Spleen (tissue), 11 donors: ENCODE results near the gene FAM13B. TPM values are rescaled to one million over a fixed set of nuclear protein-coding genes. Genes with fewer than 3 reads are reported as not detected.

ENCODE experiments used
- DNase-seq: peaks from one replicate; pipeline ENCODE4 v3.0.0-alpha.2; 2020
- H3K27ac ChIP-seq, 8 donors: fragments of 200-600 bp; sonication (generic) in 7 of 8; 1 replicate in 4 of 8; 2 replicates in 4 of 8; pipeline versions ENCODE4 v1.5.0 to v1.8.0; 2016 to 2021; ENCODE audit warnings: inconsistent platforms in 4 of 8, mild to moderate bottlenecking in 4 of 8, moderate library complexity in 1 of 8
- H3K27me3 ChIP-seq, 7 donors: fragments of 200-600 bp; sonication (generic) in 6 of 7; replicated peaks in 1 of 7; 1 replicate in 4 of 7; 2 replicates in 3 of 7; pipeline versions ENCODE4 v1.5.0 to v1.8.0; 2016 to 2021; ENCODE audit warnings: inconsistent platforms in 3 of 7, mild to moderate bottlenecking in 1 of 7
- H3K36me3 ChIP-seq, 6 donors: fragments of 200-600 bp; sonication (generic) in 5 of 6; 1 replicate in 4 of 6; 2 replicates in 2 of 6; pipeline versions ENCODE4 v1.5.0 to v1.8.0; 2016 to 2021; ENCODE audit warnings: inconsistent platforms in 2 of 6
- H3K4me1 ChIP-seq, 6 donors: fragments of 200-600 bp; sonication (generic) in 5 of 6; 1 replicate in 3 of 6; 2 replicates in 3 of 6; pipeline versions ENCODE4 v1.5.0 to v1.8.0; 2016 to 2021; ENCODE audit warnings: inconsistent platforms in 3 of 6
- H3K4me3 ChIP-seq, 8 donors: fragments of 200-600 bp; sonication (generic) in 7 of 8; 1 replicate in 4 of 8; 2 replicates in 4 of 8; pipeline versions ENCODE4 v1.5.0 to v1.8.0; 2016 to 2021; ENCODE audit warnings: inconsistent platforms in 4 of 8, mild to moderate bottlenecking in 4 of 8, moderate library complexity in 2 of 8
- H3K9me3 ChIP-seq, 8 donors: fragments of 200-600 bp; sonication (generic) in 7 of 8; 1 replicate in 4 of 8; 2 replicates in 4 of 8; pipeline versions ENCODE4 v1.5.0 to v1.8.0; 2016 to 2021; ENCODE audit warnings: inconsistent platforms in 4 of 8
- POLR2A ChIP-seq, 3 donors: fragments of 450-650 bp; IDR thresholded peaks; one replicate each; pipeline ENCODE4 v1.5.1; 2017; ENCODE audit warnings: antibody characterized with exemption in 3 of 3, mild to moderate bottlenecking in 1 of 3
- POLR2AphosphoS5 ChIP-seq, 3 donors: sonication (generic); formaldehyde crosslinking; IDR thresholded peaks; one replicate each; pipeline ENCODE4 v1.5.1; 2017; ENCODE audit warnings: antibody characterized with exemption in 3 of 3
- WGBS, 5 donors: extraction: QIAGEN DNeasy Blood & Tissue Kit in 3 of 5; methylation state at CpG; one replicate each; pipeline versions ENCODE4 v1.1.5 to v1.1.7; 2013 to 2018; 5-methylcytosine and 5-hydroxymethylcytosine counted together
- intact Hi-C: fragments of 100-400 bp; cut with DNase I; formaldehyde crosslinking; loops from one replicate; pipeline ENCODE4 v1.15.0; 2023; ENCODE audit warnings: low total_unique reads
- polyA plus RNA-seq, 3 donors: library from polyadenylated mRNA; stranded (reverse); fragments of 200-250 nt; gene quantifications; one replicate each; pipeline ENCODE4 v1.2.1, GENCODE V29; 2013
- small RNA-seq, 4 donors: library from RNA; depleted of rRNA; stranded (forward); fragments of <200 nt; gene quantifications; one replicate each; pipeline ENCODE3, GENCODE V24; 2016
- total RNA-seq, 7 donors: library from RNA; depleted of rRNA in 3 of 7; stranded (reverse); fragments of >200 nt in 3 of 7; fragmentation: NEBNext Ultra II Directional in 4 of 7; extraction: Animal tissue kit (Norgen Biotek cat#: 25700) in 4 of 7; gene quantifications; one replicate each; pipeline versions ENCODE4 v1.1.0 to v1.2.1, GENCODE V29; 2016 to 2021
- TF ChIP-seq, protein P1 (sequence below), 11 experiments: fragments of 200-600 bp in 7 of 11; fragments of 450-650 bp in 4 of 11; sonication (generic) in 4 of 11; IDR thresholded peaks in 8 of 11; conservative IDR thresholded peaks in 3 of 11; 1 replicate in 7 of 11; 2 replicates in 4 of 11; pipeline versions ENCODE4 v1.4.0 to v1.8.0; 2016 to 2021; ENCODE audit warnings: antibody characterized with exemption in 11 of 11, inconsistent platforms in 4 of 11, mild to moderate bottlenecking in 1 of 11
- donor health status: healthy with polysubstance abuse.
- donor health status: DM: no; HTN: no; CAD: no; lungs with moderate emphysema.
- donor health status: DM: no; HTN: no; CAD: no.
- donor health status: Bipolar disorder and iron deficiency.
- donor health status: healthy.
- donor health status: DM: no; HTN: no; CAD: no.
- donor health status: DM: yes; HTN: yes; CAD: no.

Gene FAM13B
- total and polyA plus RNA-seq, 10 donors = 11.3 to 91.9 (median 66.4) TPM

DNA sequence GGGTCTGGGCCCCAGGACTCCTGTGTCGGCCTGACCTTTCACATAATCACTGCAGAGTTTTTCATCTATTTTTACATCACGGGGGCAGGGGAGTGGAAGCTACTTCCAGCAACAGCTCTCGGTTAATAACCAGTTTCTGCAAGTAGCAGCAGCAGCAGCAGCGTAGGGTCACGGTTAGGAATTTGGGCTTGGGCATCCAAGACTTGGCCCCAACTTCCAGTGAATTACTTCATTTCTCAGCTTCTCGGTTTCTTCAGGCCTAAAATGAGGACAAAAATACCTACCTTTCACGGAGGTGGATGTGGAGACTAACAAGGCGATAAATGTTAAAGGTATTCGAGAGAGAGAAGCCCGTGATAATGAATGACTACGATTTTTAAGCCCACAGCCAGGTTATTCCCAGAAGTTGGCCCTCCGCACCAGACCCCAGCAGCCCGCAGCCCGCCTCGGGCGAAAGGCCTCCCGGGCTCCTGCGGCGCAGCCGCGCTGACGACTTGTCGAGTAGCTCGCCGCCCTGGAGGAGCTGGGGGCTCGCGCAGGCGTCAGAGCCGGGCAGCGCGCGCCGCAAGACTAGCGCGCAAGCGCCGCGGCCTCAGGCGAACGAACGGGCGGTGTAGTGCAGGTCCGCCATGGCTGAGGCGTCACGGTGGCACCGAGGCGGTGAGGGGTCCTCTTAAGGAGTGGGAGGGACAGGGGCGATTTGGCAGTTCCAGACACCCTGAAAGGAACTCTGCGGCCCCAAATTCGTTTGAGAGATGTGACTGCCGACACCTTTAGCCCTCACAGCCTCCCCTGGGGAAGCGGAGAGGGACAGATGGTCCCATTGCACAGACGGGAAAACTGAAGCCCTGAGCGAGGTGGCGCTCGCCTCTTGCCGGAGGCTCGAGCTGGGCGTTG, 143.8 kb downstream of the FAM13B start, which contains the start of gene PKD2L2:
PKD2L2 (plus strand) TSS at position 595 of the 897 bp plus-strand sequence; CDS start at position 630, 35 bp downstream.
- H3K4me3 ChIP-seq = peak within 1 kb of the TSS; percentile 26 to 73 (median 42)
- intact Hi-C loops = no loop called here
- H3K27me3 ChIP-seq = no peaks in the 10 kb centered on the region
- H3K27ac ChIP-seq = peak within 1 kb of the TSS; percentile 87 to 94 (median 92)
- WGBS, 5 donors = 9 to 30% (median 15%) methylated on average over 39 to 59 of the region's 59 CpGs
- H3K36me3 ChIP-seq = no peaks in the 10 kb centered on the region
- H3K9me3 ChIP-seq = no peaks in the 10 kb centered on the region
- TF ChIP-seq POLR2A (IDR thresholded peaks at IDR 0.05) = peak in 2 of 3 donors; percentile 71 to 73
- TF ChIP-seq, protein P1, sequence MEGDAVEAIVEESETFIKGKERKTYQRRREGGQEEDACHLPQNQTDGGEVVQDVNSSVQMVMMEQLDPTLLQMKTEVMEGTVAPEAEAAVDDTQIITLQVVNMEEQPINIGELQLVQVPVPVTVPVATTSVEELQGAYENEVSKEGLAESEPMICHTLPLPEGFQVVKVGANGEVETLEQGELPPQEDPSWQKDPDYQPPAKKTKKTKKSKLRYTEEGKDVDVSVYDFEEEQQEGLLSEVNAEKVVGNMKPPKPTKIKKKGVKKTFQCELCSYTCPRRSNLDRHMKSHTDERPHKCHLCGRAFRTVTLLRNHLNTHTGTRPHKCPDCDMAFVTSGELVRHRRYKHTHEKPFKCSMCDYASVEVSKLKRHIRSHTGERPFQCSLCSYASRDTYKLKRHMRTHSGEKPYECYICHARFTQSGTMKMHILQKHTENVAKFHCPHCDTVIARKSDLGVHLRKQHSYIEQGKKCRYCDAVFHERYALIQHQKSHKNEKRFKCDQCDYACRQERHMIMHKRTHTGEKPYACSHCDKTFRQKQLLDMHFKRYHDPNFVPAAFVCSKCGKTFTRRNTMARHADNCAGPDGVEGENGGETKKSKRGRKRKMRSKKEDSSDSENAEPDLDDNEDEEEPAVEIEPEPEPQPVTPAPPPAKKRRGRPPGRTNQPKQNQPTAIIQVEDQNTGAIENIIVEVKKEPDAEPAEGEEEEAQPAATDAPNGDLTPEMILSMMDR (IDR thresholded peaks at IDR 0.05 in 8 of 11, conservative IDR thresholded peaks at IDR 0.05 in 3 of 11) = peak in 5 of 11 experiments; percentile 21 to 50 (median 41)
- peak; percentile 94 to 96 (median 96) for TF ChIP-seq POLR2AphosphoS5 (IDR thresholded peaks at IDR 0.05)
- H3K4me1 ChIP-seq = peaks cover 0 to 45% (median 16%) of the 10 kb centered on the region in 6 donors
- DNase-seq = peak; percentile 97

DNA sequence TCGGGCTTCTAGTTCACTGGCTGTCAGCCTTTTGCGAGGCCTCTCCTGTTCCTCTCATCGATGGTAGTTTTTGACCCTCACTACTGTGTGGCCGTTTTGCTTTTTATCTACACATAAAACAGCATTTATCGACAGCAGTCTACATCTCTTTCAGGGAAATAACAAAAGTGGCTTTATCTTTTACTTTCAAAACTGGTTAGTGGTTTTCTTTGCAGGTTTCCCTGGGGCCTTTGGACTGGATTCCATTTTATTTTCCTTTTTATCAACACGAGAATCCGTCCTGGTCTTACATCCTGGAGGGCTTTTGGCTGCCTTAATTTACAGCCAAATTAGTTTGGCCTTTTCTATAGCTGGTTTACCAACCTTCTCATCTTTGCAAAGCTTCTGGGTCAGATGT, 144.4 kb downstream of the FAM13B start:
- 32 to 46% (median 42%) methylated on average over 7 of the region's 7 CpGs for WGBS, 5 donors
- no peak for DNase-seq
- intact Hi-C loops = no loop called here

More for the DNA sequence above, 144.4 kb downstream of the FAM13B start:
- H3K27me3 ChIP-seq = no peaks in the 10 kb centered on the region
- H3K27ac ChIP-seq = peak overlapping the region; percentile 87 to 94 (median 92)
- TF ChIP-seq POLR2A (IDR thresholded peaks at IDR 0.05) (no peak), POLR2AphosphoS5 (IDR thresholded peaks at IDR 0.05) (no peak)
- TF ChIP-seq, protein P1 (IDR thresholded peaks at IDR 0.05 in 8 of 11, conservative IDR thresholded peaks at IDR 0.05 in 3 of 11) = no peak
- peak overlapping the region; percentile 26 to 73 (median 42) for H3K4me3 ChIP-seq
- H3K9me3 ChIP-seq = no peaks in the 10 kb centered on the region
- peaks cover 0 to 45% (median 16%) of the 10 kb centered on the region in 6 donors for H3K4me1 ChIP-seq
- peaks cover 0 to under 1% (median 0%) of the 10 kb centered on the region in 6 donors for H3K36me3 ChIP-seq

Small RNAs within 50 kb of the gene (small RNA-seq; reads per million reads assigned to genes)
- 0 reads per million in 4 donors for gene RNU6-1148P

Other genes starting within 250 kb of the FAM13B start
- under 1 TPM in 4 of 7 donors, not detected in 3; 0.52 to 0.94 (median 0.68) TPM for gene MYOT, start 165.2 kb downstream of the FAM13B start, total RNA-seq
- under 1 TPM; 0.27 to 0.90 (median 0.35) TPM for gene MYOT, start 165.2 kb downstream of the FAM13B start, polyA plus RNA-seq
- 1 to 10 TPM in 2 of 7 donors, not detected in 5; 1.1 to 1.8 TPM for gene PKD2L2, start 143.6 kb downstream of the FAM13B start, total RNA-seq
- under 1 TPM in 1 of 3 donors, not detected in 2; 0.09 TPM for gene PKD2L2, start 143.6 kb downstream of the FAM13B start, polyA plus RNA-seq
- under 1 TPM in 1 of 7 donors, not detected in 6; 0.60 TPM for gene WNT8A, start 51.0 kb upstream of the FAM13B start, total RNA-seq
- gene WNT8A, start 51.0 kb upstream of the FAM13B start, polyA plus RNA-seq = under 1 TPM in 1 of 3 donors, not detected in 2; 0.05 TPM
- 1 to 10 TPM in 2 of 7 donors, under 1 TPM in 1, not detected in 4; 0.55 to 1.3 (median 1.1) TPM for gene NME5, start 106.3 kb upstream of the FAM13B start, total RNA-seq
- under 1 TPM; 0.13 to 0.47 (median 0.43) TPM for gene NME5, start 106.3 kb upstream of the FAM13B start, polyA plus RNA-seq
- gene BRD8, start 145.6 kb upstream of the FAM13B start, total RNA-seq = 10 to 100 TPM; 49.0 to 78.6 (median 57.5) TPM
- gene BRD8, start 145.6 kb upstream of the FAM13B start, polyA plus RNA-seq = 10 to 100 TPM; 20.5 to 41.8 (median 31.8) TPM
- gene KIF20A, start 146.0 kb upstream of the FAM13B start, total RNA-seq = 1 to 10 TPM; 1.5 to 5.9 (median 3.2) TPM
- gene KIF20A, start 146.0 kb upstream of the FAM13B start, polyA plus RNA-seq = 1 to 10 TPM in 2 of 3 donors, under 1 TPM in 1; 0.83 to 4.9 (median 1.2) TPM
- gene CDC23, start 180.2 kb upstream of the FAM13B start, total RNA-seq = 10 to 100 TPM; 21.0 to 28.6 (median 23.3) TPM
- 10 to 100 TPM in 2 of 3 donors, 1 to 10 TPM in 1; 8.7 to 14.0 (median 12.2) TPM for gene CDC23, start 180.2 kb upstream of the FAM13B start, polyA plus RNA-seq
- gene GFRA3, start 241.5 kb upstream of the FAM13B start, total RNA-seq = not detected
- gene GFRA3, start 241.5 kb upstream of the FAM13B start, polyA plus RNA-seq = 1 to 10 TPM in 1 of 3 donors, under 1 TPM in 1, not detected in 1; 0.14 to 1.2 TPM